Measurements from ENCODE around the gene VGF.

The VGF gene

GRCh38 chr7:101129603-101130117 is 35.7 kb downstream of the VGF start:
- Histone ChIP-seq H3K27ac (no peak overlapping the region), H3K27me3 (ENCODE audit: insufficient read depth, low read depth, severe bottlenecking) (peaks cover 86% of the 10 kb centered on the region), H3K9me3 (ENCODE audit: severe bottlenecking) (peaks cover 4% of the 10 kb centered on the region), H3K36me3 (no peaks in the 10 kb centered on the region), H3K4me3 (ENCODE audit: low read depth, low read length) (no peak overlapping the region)
- TF ChIP-seq CTCF (IDR thresholded peaks at IDR 0.05; ENCODE audit: low read depth, low read length) = no peak
- no peak for DNase-seq

- Histone ChIP-seq H3K36me3 (no peaks in the 10 kb centered on the region), H3K27me3 (ENCODE audit: insufficient read depth, low read depth, severe bottlenecking) (peaks cover 88% of the 10 kb centered on the region), H3K9me3 (ENCODE audit: severe bottlenecking) (peaks cover 4% of the 10 kb centered on the region), H3K4me3 (ENCODE audit: low read depth, low read length) (no peak overlapping the region), H3K27ac (no peak overlapping the region)
- no peak for TF ChIP-seq CTCF (IDR thresholded peaks at IDR 0.05; ENCODE audit: low read depth, low read length)
- no peak for DNase-seq
Measured at GRCh38 chr7:101128040-101128834, 37.1 kb downstream of the VGF start.

- DNase-seq = no peak
- Histone ChIP-seq H3K4me3 (ENCODE audit: low read depth, low read length) (no peak overlapping the region), H3K9me3 (ENCODE audit: severe bottlenecking) (peaks cover 4% of the 10 kb centered on the region), H3K36me3 (no peaks in the 10 kb centered on the region), H3K27me3 (ENCODE audit: insufficient read depth, low read depth, severe bottlenecking) (peaks cover 90% of the 10 kb centered on the region), H3K27ac (no peak overlapping the region)
- TF ChIP-seq CTCF (IDR thresholded peaks at IDR 0.05; ENCODE audit: low read depth, low read length) = no peak
Measured at GRCh38 chr7:101127460-101128039, 37.8 kb downstream of the VGF start.

- H3K36me3 ChIP-seq = no peaks in the 10 kb centered on the region
- no peak within 1 kb of the TSS for H3K27ac ChIP-seq
- TF ChIP-seq CTCF (IDR thresholded peaks at IDR 0.05; ENCODE audit: low read depth, low read length) = no peak
- DNase-seq = no peak
- H3K27me3 ChIP-seq (ENCODE audit: insufficient read depth, low read depth, severe bottlenecking) = peaks cover 91% of the 10 kb centered on the region
- H3K4me3 ChIP-seq (ENCODE audit: low read depth, low read length) = no peak within 1 kb of the TSS
- H3K9me3 ChIP-seq (ENCODE audit: severe bottlenecking) = peaks cover 4% of the 10 kb centered on the region
Measured at GRCh38 chr7:101126651-101127459, 38.5 kb downstream of the VGF start, which contains the start of gene SERPINE1. Gene SERPINE1 (plus strand): TSS chr7:101127104. CDS start chr7:101128394, 1,290 bp downstream.

GRCh38 chr7:101125989-101126650 is 39.2 kb downstream of the VGF start:
- TF ChIP-seq CTCF (IDR thresholded peaks at IDR 0.05; ENCODE audit: low read depth, low read length) = no peak
- H3K27me3 ChIP-seq (ENCODE audit: insufficient read depth, low read depth, severe bottlenecking) = peaks cover 90% of the 10 kb centered on the region
- no peak for DNase-seq
- no peaks in the 10 kb centered on the region for H3K36me3 ChIP-seq
- H3K27ac ChIP-seq = no peak overlapping the region
- H3K9me3 ChIP-seq (ENCODE audit: severe bottlenecking) = peaks cover 4% of the 10 kb centered on the region
- no peak overlapping the region for H3K4me3 ChIP-seq (ENCODE audit: low read depth, low read length)

Measured in WERI-Rb-1 (cell line).